Measurements from ENCODE around the gene RBMS3. TPM values are rescaled to one million over a fixed set of nuclear protein-coding genes. Genes with fewer than 3 reads are reported as not detected.

The RBMS3 gene
- total RNA-seq, 2 donors from 2014 or later, result 27.3 to 51.4 TPM

- Histone ChIP-seq H3K27me3 (no peaks in the 10 kb centered on the region), H3K36me3 (no peaks in the 10 kb centered on the region), H3K27ac (no peak overlapping the region), H3K4me1 (no peaks in the 10 kb centered on the region), H3K4me3 (no peak overlapping the region), H3K9me3 (no peaks in the 10 kb centered on the region)
- DNase-seq (ENCODE audit: low spot score), result no peak
- TF ChIP-seq CTCF (IDR thresholded peaks at IDR 0.05), result no peak
These were observed 545.8 kb downstream of the RBMS3 start for GRCh38 chr3:29826712-29827111.

GRCh38 chr3:29827756-29828155 lies 546.9 kb downstream of the RBMS3 start:
- TF ChIP-seq CTCF (IDR thresholded peaks at IDR 0.05), result no peak
- no peak for DNase-seq (ENCODE audit: low spot score)
- no peaks in the 10 kb centered on the region for H3K36me3 ChIP-seq

GRCh38 chr3:29829340-29829739 lies 548.5 kb downstream of the RBMS3 start:
- H3K36me3 ChIP-seq, result no peaks in the 10 kb centered on the region
- no peaks in the 10 kb centered on the region for H3K4me1 ChIP-seq
- no peak for DNase-seq (ENCODE audit: low spot score)
- peaks cover 0 to 8% of the 10 kb centered on the region in 2 donors for H3K9me3 ChIP-seq
- no peak overlapping the region for H3K4me3 ChIP-seq
- H3K27ac ChIP-seq, result no peak overlapping the region
- H3K27me3 ChIP-seq, result no peaks in the 10 kb centered on the region
- TF ChIP-seq CTCF (IDR thresholded peaks at IDR 0.05), result no peak

More at GRCh38 chr3:29827756-29828155, 546.9 kb downstream of the RBMS3 start:
- H3K27me3 ChIP-seq, result no peaks in the 10 kb centered on the region
- H3K4me3 ChIP-seq, result no peak overlapping the region
- H3K9me3 ChIP-seq, result no peaks in the 10 kb centered on the region
- no peak overlapping the region for H3K27ac ChIP-seq
- no peaks in the 10 kb centered on the region for H3K4me1 ChIP-seq

- TF ChIP-seq CTCF (IDR thresholded peaks at IDR 0.05), result no peak
- Histone ChIP-seq H3K27me3 (no peaks in the 10 kb centered on the region), H3K9me3 (no peaks in the 10 kb centered on the region), H3K4me1 (no peaks in the 10 kb centered on the region), H3K27ac (no peak overlapping the region), H3K36me3 (no peaks in the 10 kb centered on the region), H3K4me3 (no peak overlapping the region)
- no peak for DNase-seq (ENCODE audit: low spot score)
These were observed 569.8 kb downstream of the RBMS3 start for GRCh38 chr3:29850641-29851040.

GRCh38 chr3:29852767-29853166 lies 571.9 kb downstream of the RBMS3 start:
- Histone ChIP-seq H3K27me3 (no peaks in the 10 kb centered on the region), H3K36me3 (no peaks in the 10 kb centered on the region), H3K27ac (no peak overlapping the region), H3K4me1 (no peaks in the 10 kb centered on the region), H3K4me3 (no peak overlapping the region), H3K9me3 (no peaks in the 10 kb centered on the region)
- DNase-seq (ENCODE audit: low spot score), result no peak
- no peak for TF ChIP-seq CTCF (IDR thresholded peaks at IDR 0.05)

- no peaks in the 10 kb centered on the region for H3K36me3 ChIP-seq
- no peak overlapping the region for H3K4me3 ChIP-seq
- no peaks in the 10 kb centered on the region for H3K4me1 ChIP-seq
- no peak overlapping the region for H3K27ac ChIP-seq
- no peak for TF ChIP-seq CTCF (IDR thresholded peaks at IDR 0.05)
- H3K27me3 ChIP-seq, result no peaks in the 10 kb centered on the region
- no peak for DNase-seq (ENCODE audit: low spot score)
- H3K9me3 ChIP-seq, result no peaks in the 10 kb centered on the region
These were observed 573.0 kb downstream of the RBMS3 start for GRCh38 chr3:29853841-29854397.
